Muscle of back (tissue), 11 donors: ENCODE results near the gene PGP. TPM values are rescaled to one million over a fixed set of nuclear protein-coding genes. Genes with fewer than 3 reads are reported as not detected.

Source experiments
- DNase-seq, 3 donors: peaks; one replicate each; pipeline versions ENCODE4 v3.0.0 to v3.0.0-alpha.2; 2013
- polyA plus RNA-seq, 10 donors: library from polyadenylated mRNA; unstranded; fragments of 120-200 nt; gene quantifications; one replicate each; pipeline ENCODE4 v1.2.1, GENCODE V29; 2013; ENCODE audit not compliant: insufficient read length in 10 of 10

Gene PGP
- polyA plus RNA-seq, 10 donors: 11.2 to 15.4 (median 13.4) TPM

DNA sequence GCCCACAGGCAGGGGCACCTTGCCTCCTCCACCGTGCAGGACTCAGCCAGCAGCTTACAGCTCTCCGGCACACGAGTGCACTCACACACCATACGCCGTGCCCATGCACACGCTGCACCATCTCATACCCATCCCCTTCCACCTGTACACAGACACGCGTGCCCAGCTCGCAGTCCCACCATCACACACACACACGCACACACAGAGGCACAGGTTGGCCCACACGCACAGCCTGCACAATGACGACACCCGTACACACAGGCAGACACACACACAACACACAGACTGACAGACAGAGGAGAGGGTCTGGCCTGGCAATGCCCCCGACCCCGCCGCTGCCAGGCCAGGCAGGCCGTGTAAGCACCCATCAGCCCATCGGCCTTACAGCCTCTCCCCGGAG, 30.3 kb downstream of the PGP start:
- no peak for DNase-seq

DNA sequence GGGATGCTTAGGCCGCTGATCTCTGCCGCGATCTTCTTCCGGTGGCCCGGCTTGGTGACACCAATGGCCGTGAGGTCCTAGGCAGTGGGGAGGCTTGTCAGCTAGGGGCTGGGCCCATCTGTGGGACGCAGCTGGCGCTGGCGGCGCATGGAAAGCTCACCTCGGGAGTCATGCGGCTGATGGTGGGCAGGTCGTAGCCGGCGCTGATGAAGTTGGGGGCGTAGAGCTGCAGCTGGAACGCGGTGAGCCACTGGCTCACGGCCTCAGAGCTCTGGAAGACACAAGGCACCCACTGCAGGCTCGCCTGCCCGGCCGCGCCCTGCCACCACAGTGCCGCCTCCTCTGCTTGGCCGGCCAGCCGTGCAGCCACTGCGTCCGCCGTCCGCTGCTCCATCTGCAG, 31.0 kb downstream of the PGP start:
- no peak for DNase-seq

DNA sequence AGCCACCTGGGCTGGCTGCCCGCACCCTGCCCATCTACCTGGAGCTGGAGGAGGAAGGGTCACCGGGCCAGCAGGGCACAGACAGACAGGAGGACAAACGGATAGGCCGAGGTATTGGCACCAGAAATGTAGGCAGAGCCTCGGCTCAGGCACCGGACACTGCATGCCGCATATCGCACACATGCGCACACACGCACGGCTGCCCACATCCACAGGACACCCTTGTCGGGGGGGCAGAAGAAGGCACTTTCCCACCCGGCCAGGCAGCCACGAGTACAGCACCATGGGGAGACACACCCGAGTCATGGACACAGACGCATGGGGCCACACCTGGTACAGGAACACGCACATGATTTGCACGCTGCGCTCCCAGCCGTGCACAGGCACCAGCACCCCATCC, 32.7 kb downstream of the PGP start:
- no peak for DNase-seq

DNA sequence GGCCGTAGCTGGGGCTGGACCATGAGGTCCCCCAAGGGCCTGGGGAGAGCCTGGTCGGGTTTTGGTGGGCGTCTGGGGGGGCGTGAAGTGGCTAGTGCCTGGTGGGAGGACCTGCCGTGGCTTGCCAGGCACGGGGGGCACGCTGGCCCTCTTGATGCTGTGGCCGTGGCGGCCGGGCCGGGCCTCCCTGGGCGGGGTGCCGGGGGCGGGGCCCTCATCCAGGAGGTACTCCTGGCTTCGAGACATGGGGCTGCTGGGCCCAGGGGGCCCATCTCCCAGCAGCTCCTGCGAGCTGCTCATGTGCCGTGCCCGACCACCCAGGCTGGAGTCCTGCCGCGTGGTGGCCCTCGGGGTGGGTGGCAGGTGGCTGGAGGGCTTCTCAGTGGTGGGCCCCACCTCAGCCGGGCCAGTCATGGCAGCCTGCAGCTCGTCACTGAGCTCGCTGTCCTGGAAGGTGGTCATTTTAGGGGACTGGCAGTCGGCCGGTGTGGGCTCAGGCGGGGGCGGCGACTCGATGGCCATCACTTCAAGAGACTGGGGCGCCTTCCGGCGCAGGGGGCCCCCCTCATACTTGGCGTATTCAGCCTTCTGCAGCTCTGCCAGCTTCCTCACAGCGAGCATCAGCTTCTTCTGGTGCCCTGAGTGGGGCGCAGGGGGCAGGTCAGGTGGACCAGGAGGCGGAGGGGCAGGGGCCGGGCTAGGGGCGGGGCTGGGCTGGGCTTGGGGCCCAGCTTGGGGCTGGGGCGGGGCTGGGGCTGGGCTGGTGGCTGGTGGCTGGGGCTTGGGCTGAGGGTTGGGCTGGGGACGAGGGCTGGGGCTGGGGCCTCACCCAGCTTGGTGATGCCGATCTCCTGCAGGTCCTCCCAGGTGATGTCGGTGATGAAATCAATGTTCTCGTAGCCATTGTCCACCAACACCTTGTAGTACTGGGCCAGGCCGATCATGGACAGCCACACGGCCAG, 33.4 kb downstream of the PGP start:
- no peak for DNase-seq

DNA sequence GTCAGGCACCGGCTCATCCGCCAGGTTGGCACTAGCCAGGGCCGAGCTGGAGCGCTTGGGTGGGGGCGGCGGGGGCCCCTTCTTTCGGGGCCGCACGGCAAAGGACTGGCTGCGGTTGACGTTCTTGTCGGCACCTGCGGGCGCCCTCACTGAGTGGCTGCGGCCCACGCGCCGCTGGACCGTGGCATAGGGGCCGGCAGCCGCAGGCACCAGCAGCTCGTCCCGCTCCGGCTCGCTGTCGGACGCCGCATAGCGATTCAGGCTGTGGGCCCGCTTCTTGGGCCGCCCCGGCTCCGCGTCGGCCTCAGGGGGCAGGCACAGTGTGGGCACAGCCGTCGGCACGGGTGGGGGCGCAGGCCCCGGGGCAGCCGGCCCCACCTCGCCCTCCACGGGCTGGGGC, 34.2 kb downstream of the PGP start:
- no peak for DNase-seq

DNA sequence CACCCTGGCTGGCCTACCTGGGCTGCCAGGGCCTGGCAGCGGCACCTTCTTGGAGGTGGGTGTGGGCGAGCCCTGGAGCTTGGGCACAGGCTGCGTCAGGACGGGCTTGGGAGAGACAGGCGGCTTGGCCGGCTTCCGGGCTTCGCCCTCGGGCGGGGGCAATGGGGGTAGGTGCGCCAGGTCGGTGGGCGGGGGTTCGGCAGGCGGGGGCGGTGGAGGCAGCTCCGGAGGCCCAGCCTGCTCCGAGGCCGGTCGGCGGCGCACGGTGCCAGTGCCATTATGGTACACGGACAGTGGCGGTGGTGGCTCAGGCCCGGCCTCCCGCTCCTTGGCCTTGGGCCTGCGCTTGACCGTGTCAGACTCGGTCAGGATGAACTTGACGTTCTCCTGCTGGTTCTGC, 35.1 kb downstream of the PGP start:
- no peak for DNase-seq

DNA sequence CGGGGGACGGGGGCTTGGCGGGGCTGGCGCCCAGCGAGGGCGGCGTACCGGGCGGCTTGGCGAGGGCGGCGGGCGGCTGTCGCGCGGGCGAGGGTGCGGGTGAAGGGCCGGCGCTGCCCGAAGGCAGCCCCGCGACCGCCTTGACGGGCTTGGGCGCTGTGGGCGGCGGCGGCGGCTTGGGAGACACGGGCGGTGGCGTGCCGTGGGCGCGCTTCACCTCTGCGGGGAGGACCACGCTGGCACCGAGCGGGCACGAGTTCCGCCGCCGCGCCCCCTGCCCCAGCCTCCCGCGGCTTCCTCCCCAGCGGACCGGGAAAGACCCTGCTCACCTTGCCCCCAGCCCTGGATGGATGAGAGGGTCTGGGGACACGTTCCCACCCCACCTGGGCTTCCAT, 35.5 kb downstream of the PGP start:
- DNase-seq: no peak

DNA sequence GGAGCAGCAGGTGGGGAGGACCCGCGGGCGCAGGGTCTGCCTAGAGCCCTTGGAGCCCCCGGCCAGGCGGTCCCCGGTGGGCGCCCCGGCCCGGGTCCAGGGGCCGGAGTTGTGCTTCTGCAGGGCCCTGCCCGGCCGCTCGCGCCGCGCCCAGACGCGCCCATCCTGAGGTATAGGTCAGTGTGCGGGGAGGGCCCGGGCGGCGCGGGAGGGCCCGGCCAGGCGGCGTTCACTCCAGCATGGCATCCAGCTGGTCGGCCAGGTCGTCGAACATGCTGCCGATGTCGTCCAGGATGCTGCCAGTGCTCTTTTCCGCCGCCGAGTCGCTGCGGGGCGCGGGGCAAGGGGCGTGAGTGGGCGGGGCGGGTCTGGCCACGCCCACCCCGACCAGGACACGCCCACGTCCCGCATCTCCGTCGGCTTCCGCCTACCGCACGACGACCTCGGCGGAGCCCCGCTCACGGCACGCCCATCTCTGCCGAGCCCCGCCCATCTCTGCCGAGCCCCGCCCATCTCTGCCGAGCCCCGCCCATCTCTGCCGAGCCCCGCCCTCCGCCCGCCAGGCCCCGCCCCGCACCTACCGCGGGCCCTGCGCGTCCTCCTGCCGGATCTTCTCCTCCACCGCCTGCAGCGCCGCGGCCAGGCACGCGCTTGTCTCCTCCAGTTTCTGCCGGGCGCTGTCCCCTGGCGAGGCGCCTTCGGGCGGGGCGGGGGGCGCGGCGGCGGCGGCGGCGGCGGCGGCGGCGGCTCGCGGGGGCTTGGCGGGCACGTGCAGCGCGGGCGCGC, 36.1 kb downstream of the PGP start:
- peak in 1 of 3 donors; percentile 65 for DNase-seq

DNA sequence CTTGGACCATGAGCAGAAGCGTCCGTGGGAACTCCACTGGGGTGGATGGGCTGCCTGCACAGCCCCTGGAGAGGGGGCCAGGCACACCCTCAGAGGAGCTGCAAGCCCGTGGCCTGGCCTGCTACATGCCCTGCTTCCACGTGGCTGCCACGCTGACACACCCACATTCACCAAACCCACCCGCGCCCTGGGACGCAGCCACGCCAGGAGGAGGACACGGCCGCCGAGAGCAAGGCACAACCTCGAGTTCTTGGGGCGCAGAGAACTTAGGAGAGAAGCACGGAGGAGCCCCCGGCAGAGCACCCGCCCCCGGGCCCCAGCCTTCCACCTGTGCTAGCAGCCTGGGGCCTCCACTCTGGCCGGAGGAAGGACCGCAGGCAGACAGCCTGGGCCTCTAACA, 37.1 kb downstream of the PGP start:
- no peak for DNase-seq

DNA sequence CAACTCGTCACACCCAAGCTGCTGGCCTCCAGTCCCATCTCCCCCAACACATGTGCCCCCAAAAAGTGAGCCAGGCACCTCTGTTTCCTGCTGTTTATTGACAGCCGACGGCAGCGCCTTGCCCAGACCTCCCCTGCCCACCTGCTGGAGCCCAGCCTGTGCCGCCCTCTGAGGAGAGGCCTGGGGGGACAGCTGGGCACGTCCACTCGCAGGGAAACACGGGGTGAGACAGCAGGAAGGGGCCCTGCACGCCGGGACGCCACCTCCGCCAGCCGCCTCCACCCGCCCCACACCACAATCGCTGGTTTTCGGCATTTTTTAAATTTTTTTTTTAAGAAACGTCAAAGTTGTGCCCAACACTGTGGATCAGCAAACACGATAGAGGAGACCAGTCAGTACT, 37.5 kb downstream of the PGP start:
- DNase-seq: no peak

DNA sequence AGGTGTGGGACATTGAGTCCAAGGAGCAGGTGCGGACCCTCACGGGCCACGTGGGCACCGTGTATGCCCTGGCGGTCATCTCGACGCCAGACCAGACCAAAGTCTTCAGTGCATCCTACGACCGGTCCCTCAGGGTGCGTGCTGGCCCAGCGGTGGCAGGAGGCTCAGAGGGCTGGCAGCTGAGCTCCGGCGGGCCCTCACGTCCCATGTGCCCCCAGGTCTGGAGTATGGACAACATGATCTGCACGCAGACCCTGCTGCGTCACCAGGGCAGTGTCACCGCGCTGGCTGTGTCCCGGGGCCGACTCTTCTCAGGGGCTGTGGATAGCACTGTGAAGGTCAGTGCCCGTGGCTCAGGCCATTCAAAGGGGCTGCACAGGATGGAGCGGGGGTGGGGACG, 38.6 kb downstream of the PGP start:
- no peak for DNase-seq

DNA sequence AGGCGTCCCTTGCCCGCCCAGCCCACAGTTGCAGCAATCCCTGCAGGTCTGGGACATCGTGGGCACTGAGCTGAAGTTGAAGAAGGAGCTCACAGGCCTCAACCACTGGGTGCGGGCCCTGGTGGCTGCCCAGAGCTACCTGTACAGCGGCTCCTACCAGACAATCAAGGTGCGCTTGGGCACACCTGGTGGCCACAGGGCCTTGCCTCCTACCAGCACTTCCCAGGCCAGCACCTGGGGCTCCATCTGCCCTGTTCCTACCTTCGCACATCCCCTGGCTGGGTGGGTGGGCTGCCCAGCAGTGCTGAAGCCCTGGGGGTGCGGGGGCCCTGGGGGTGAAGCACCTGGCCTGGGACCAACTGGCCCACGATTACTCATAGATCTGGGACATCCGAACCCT, 39.2 kb downstream of the PGP start:
- DNase-seq: no peak

DNA sequence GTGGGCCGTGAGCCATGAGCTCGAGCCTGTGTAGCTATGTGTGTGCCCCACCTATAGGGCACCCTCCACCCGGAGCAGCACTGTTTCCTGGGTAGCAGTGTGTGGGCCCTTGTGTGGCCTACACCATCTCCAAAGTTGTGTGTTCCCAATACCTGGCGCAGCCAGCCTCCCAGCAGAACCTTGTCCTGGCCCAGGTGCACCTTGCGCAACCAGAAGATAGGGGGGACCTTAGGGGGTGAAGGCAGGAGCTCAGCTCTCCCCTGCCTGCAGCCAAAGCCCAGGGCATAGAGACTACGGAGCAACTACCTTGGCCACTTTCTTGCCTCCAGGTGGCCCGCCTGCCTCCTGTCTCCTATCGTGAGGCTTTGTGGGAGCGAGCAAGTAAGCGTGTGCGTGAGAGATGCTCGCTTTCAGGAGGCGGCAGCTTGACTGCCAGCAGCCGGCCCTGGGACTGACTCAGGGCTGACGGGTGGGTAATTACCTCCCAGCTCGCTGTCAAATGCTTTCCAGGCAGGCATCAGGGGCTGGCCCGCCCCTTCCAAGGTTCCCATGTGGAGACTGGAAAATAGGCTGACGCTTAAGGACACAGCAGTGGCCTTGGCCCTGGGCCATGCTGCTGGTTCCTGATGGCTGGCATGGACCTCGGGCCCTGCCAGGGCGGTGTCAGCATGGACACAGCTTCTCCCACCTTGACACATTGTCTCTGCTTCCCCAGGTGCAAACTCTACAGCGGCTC, 40.1 kb downstream of the PGP start:
- DNase-seq: no peak

DNA sequence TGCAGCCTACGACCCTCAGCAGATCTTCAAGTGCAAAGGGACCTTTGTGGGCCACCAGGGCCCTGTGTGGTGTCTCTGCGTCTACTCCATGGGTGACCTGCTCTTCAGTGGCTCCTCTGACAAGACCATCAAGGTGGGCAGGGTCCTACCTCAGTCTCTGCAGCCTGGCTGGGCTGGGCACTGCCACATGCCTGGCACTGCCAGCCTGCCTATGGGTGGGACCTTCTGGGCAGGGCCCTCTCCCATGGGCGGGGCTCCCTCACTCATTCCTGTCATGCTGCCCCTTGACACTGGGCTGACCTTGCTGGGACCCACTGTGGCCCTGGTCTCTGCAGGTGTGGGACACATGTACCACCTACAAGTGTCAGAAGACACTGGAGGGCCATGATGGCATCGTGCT, 40.7 kb downstream of the PGP start:
- DNase-seq: no peak

DNA sequence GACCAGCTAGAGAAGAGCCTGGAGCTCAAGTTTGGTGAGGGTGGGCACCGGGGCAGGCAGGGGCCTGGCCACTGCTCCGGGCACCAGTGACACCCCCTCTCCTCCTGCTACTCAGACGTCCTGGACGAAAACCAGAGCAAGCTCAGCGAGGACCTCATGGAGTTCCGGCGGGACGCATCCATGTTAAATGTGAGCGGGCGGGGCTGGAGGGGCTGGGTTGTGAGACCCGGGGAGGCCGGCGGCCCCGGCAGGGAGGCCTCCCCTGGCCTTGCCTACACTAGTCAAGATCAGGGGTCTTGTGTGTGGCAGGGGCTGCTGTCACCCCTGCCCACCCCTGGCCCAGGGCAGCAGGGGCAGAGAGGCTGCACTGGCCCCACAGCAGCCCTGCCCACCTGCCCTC, 41.3 kb downstream of the PGP start:
- no peak for DNase-seq

DNA sequence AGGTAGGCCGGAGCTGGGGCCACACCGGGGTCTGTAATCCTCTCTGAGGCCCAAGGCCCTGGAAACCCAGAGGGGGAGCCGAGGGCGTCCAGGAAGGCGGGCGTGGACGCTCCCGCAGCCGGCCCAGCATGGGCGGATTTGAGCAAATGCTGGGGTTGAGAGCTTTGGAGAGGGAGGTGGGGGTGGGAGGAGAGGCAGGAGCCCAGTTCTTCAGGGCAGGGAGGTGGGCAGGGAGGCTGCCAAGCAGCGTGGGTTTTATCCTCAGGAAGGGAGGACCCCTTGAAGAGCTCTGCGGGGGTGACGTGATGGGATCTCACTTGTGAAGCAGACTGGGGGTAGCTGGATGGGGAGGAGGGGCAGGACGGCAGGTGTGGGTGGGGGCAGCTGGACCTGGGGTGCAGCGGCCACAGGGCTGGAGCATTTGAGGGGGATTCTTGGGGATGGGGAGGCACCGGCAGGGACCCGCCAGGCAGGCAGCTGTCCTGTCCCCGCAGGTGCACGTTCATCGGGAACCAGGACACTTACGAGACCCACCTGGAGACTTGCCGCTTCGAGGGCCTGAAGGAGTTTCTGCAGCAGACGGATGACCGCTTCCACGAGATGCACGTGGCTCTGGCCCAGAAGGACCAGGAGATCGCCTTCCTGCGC, 41.8 kb downstream of the PGP start:
- DNase-seq: no peak

DNA sequence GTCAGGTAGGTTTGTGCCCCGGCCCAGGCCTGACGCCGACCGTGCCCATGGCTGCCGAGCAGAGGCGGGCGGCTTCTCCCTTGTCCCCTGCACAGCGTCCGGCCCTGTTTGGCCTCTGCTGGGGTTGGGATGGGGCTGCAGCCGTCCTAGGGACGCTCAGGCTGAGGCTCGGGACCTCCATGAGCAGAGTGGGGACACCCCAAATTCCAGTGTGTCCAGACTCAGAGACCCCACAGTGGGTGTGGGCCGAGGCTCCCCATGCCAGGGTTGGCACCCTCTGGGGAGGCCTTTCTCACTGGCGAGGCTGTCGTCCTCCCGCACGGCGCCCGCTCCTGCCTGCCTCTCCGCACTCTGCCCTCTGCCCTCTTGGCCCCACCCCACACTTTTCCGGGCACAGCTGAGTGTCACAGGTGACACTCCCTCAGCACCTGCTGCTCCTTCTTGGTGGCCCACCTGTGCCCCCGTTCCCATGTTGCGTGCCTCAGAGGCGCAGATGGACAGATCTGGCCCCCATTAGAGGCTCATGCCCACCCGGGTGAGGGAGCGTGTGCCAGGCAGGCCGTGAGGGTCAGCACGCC, 43.0 kb downstream of the PGP start:
- no peak for DNase-seq

DNA sequence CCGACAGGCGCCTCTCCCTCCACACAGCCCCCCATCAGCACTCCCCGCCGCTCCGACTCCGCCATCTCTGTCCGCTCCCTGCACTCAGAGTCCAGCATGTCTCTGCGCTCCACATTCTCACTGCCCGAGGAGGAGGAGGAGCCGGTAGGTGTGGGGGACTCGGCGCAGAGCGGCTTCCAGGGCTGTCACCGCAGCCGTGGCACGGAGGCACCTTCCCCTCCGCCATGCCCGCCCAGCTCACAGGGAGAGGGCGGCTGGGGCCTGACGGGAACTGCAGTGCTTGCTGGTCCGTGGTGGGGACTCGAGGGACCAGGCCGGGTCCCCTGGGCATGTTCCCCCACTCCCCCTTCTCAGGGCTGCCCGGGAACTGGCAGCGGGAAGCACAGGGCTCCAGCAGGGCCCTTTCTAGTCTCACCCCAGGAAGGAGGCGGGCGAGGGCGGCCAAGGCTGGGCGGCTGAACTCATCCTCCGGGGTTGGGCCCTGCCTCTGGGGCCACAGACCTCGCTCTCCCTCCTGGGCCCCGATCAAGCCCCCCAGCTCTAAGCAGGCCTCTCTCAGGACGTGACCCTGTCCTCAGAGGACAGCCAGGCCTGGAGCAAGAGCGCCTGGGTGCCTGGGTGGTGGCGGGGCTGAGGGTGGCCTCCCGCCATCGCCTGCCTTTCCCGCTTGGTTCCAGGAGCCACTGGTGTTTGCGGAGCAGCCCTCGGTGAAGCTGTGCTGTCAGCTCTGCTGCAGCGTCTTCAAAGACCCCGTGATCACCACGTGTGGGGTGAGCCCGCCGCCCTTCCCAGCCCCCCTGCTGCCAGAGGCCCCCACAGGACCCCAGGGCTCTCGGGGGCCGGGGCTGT, 43.8 kb downstream of the PGP start:
- no peak for DNase-seq

DNA sequence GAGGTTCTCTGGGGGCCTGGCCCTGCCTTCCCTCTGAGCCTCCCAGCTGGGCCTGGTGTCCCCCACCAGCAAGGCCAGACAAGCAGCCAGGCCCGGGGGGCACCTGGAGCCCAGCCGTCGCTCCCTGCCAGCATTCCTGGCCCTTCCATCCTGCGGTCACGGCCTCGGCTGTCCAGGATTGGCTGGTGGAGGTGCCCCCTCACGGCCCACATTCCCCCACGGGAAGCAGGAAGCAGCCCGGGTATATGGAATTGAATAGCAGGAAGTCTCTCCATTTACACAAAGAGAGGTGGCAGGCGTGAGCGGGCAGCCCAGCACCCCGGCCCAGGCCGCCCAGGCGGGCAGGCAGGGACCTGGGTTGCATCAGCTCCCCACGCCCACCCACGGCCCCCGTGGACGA, 44.6 kb downstream of the PGP start:
- no peak for DNase-seq

DNA sequence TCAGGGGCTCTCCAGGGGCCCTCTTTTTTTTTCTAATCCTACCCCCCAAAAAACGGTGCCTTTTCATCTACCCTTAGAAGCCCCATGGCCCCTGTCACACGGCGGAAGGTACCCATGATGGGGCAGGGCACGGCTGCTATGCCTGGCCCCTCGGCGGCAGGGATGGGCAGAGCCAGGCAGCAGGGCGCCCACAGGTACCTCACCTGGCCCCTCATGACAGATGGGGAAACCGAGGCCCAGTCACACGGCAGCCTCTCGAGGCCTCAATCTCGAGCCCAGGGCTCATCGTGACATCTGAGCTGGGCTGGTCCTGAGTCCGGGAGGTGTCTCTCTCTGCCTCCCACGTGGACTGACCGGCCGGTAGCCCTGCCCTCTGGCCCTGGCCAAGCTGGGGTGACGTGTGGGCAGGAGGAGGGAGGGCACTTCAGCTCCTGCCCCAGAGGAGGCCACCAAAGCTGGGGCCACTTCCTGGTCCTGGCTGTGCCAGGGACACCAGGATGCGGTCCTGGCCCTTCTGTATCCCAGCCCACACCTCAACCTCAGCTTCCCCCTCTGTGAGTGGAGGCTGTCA, 47.5 kb downstream of the PGP start:
- no peak for DNase-seq
